ENCODE data around the gene GAL3ST1. TPM values are rescaled to one million over a fixed set of nuclear protein-coding genes. Genes with fewer than 3 reads are reported as not detected.

GAL3ST1 gene
- total RNA-seq, 1 donor from 2014 or later = not detected

GRCh38 chr22:30538280-30538679 is 36.2 kb downstream of the GAL3ST1 start:
- DNase-seq (ENCODE audit: extremely low read depth, low read depth, low spot score) = no peak

- no peak for DNase-seq (ENCODE audit: extremely low read depth, low read depth, low spot score)
Measured at GRCh38 chr22:30537083-30537731, 37.3 kb downstream of the GAL3ST1 start.

- DNase-seq (ENCODE audit: extremely low read depth, low read depth, low spot score) = no peak
Measured at GRCh38 chr22:30535182-30535581, 39.3 kb downstream of the GAL3ST1 start.

DNA sequence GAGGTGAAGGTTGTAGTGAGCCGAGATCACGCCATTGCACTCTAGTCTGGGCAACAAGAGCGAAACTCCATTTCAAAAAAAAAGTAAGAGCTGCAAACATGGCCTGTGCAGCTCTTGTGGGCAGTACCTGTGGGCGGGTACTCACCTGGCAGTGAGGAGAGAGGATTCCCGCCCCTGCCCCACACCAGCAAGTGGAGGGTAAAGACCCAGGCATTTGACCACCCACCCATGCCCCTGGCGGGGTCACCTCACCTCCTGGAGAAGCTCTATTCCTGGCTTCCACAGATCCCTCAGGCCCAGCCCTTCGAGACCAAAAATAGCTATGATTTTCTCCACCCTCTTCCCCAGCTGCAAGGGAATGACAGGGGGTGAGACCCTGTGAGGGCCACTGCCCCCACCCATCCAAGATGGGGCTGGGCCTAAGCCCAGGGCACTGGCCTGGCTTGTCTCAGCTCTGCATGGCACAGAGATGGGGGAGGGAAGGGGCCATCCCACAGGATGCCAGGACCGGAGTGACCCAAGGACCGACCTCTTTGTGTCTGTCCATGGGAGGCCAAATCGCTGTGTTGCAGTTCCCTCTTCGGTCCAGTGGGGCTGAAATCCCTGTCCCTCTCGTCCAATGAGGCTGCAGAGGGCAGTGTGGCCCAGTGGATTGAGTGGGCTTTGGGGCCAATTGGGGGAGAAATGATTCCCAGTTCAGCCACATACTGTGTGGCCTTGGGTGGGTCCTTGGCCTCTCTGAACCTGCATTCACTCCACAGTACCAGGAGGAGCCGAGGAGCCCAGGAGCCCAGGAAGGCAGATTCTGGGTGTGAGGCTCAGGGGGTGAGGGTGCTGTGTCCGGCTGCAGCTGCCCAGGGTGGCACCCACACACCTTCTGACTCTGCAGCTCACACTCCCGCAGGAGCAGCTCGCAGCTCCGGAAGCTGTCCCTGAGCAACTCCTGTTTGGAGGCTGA is 42.5 kb downstream of the GAL3ST1 start:
- DNase-seq (ENCODE audit: extremely low read depth, low read depth, low spot score) = no peak

DNA sequence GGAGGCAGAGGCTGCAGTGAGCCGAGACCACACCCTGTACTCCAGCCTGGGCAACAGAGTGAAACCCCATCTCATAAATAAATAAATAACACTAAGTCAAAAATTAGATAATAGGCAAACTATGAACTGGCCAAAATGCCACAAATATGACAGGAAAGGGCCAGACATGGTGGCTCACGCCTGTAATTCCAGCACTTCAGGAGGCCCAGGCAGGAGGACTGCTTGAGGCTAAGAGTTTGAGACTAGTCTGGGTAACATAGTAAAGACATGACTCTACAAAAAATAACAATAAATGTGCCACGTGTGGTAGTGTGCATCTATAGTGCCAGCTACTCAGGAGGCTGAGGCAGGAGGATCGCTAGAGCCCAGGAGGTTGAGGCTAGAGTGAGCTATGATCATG is 47.8 kb downstream of the GAL3ST1 start:
- DNase-seq (ENCODE audit: extremely low read depth, low read depth, low spot score) = no peak

DNA sequence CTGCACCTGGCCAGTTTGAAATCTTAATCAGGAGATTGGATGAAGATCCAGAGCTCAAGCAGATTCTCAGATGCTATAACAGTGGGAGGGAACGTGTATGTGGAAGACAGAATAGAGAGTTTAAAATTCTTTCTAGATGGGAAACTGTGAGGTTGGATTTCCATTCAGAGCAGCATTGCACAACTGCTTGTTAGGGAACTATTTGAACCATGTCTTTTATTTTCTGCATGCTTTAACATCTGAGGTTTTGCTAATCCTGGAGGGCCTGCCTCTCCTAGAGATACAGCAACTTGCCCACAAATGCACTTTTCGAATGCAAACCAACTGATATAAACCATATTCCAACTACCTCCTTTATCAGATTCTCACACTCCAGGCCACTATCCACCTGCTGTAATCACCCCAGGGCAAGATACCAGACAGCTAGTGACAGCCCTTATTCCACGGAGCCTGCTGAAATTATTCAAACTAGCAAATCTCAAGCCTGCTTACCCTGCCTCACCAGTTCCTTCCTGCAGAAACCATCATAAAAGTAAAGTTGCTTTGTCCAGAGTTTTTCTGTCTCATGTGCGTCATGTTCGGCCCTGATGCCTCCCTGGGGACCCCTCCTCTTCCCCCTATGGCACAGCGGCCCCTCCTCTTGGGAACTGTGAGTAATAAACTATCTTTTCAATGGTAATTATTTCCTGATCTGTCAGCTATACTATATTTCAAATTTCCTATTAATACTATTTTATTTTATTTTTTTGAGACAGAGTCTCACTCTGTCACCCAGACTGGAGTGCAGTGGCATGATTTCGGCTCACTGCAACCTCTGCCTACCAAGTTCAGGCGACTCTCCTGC is 50.6 kb downstream of the GAL3ST1 start:
- no peak for DNase-seq (ENCODE audit: extremely low read depth, low read depth, low spot score)

DNA sequence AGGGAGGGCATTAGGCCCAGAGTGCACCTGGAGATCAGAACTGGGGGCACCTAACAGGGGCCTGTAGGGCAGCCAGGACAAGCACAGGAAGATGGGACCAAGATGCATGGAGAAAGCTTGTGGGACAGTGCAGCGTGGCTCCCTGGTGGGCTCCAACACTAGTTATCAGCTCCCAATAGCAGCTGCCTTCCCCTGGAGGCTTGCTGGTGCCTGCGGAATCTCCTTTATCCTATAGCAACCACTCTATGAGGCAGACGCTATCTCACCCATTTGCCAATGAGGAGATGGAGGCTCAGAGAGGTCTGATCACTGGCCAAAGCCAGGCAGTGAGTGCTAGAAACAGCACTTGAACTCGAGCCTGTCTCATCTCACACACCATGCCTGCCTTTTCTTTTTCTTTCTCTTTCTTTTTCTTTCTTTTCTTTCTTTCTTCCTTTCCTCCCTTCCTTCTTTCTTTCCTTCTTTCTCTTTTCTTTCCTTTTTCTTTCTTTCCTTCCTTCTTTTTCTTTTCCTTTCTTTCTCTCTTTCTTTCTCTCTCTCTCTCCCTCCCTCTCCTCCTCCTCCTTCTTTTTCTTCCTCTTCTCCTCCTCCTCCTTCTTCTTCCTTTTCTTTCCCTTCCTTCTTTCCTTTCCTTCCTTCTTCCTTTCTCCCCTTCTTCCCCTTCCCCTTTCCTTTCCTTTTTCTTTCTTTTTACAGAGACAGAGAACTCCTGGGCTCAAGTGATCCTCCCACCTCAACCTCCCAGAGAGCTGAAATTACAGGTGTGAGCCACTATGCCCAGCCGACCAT is 52.9 kb downstream of the GAL3ST1 start:
- no peak for DNase-seq (ENCODE audit: extremely low read depth, low read depth, low spot score)

- no peak for DNase-seq (ENCODE audit: extremely low read depth, low read depth, low spot score)
Measured at GRCh38 chr22:30519842-30520425, 54.5 kb downstream of the GAL3ST1 start.

DNA sequence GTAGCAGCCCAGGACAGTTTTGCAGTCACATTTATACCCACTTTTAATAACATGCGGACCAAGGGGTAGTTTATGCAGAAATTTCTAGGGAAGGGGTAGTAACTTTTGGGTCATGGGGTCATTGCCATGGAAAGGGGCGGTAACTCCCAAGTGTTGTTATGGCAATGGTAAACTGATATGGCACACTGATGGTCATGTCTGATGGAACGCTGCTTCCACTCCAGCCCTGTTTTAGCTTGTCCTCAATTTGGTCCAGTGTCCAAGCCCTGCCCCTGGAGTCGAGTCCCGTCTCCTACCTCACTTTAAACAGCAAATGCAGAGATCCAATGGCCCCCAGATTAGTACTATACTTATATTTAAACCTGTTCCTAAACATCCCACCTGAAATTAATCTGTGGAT is 57.7 kb downstream of the GAL3ST1 start:
- no peak for DNase-seq (ENCODE audit: extremely low read depth, low read depth, low spot score)

DNA sequence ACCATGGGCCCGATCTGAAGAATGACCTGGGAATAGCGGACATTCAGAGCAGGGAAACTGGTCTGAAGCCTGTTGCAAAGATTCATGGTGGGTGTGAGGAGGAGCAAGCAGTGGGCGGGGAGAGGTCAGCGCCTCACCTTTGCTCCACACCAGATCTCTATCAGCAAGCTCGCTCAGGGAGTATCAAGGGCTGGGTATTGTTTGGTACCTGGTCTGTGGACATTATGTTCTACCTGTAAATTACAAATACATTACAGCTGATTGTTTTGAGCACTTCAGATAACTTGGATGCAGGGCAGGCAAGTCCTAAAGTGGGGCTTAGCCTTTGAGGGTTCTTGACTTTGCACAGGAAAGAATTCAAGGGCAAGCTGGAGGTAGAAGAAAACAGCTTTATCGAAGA is 58.2 kb downstream of the GAL3ST1 start:
- DNase-seq (ENCODE audit: extremely low read depth, low read depth, low spot score) = no peak

GRCh38 chr22:30514252-30514651 is 60.2 kb downstream of the GAL3ST1 start:
- no peak for DNase-seq (ENCODE audit: extremely low read depth, low read depth, low spot score)

GRCh38 chr22:30513462-30513861 is 61.0 kb downstream of the GAL3ST1 start:
- DNase-seq (ENCODE audit: extremely low read depth, low read depth, low spot score) = no peak

DNA sequence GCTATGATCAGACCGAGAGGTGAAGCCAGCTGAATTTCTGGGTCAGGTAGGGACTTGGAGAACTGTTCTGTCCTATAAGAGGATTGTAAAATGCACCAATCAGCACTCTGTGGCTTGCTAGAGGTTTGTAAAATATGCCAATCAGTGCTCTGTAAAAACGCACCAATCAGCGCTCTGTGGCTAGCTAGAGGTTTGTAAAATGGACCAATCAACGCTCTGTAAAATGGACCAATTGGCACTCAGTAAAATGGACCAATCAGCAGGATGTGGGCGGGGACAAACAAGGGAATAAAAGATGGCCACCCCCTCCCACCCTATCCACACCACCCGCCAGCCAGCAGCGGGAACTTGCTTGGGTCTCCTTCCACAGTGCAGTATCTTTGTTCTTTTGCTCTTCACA is 62.6 kb downstream of the GAL3ST1 start:
- DNase-seq (ENCODE audit: extremely low read depth, low read depth, low spot score) = no peak

DNA sequence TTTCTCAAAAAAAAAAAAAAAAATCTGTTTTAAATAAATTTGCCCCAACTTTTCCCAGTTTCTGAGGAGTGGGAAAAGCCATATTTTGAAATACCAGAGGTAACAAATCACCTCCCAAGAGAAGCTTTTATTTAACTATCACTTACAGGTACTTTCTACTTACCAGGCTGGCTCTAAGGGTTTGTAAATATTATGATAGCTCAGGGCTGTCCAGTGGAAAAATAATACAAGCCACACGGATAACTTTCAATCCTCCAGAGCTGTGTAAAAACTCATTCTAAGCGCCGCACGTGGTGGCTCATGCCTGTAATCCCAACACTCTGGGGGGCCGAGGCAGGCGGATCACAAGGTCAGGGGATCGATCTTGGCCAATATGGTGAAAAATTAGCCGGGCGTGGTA is 63.4 kb downstream of the GAL3ST1 start:
- no peak for DNase-seq (ENCODE audit: extremely low read depth, low read depth, low spot score)

DNA sequence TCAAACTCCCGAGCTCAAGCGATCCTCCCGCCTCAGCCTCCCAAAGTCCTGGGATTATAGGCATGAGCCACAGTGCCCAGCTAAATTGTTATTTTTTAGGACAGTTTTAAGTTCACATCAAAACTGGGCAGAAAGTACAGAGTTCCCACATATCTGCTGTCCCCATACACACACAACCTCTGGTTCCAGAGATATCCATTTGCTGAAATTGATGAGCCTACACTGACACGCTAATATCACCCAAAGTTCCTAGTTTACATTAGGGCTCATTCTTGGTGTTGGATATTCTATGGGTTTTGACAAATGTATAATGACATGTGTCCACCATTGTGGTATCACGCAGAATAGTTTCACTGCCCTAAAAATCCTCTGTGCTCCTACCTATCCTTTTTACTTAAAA is 66.2 kb downstream of the GAL3ST1 start:
- no peak for DNase-seq (ENCODE audit: extremely low read depth, low read depth, low spot score)

DNA sequence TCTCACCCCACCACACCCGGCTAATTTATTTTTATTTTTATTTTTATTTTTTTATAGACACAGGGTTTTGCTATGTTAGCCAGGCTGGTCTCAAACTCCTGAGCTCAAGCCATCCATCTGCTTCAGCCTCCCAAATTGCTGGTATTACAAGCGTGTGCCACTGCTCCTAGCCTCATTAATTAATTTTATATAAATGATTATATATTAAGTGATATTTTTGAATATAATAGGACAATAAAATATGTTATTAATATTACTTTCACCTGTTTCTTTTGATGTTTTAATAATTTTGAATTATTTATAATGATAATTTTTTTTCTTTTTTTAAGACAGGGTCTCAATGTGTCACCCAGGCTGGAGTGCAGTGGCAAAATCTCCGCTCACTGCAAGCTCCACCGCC is 66.8 kb downstream of the GAL3ST1 start:
- no peak for DNase-seq (ENCODE audit: extremely low read depth, low read depth, low spot score)

GRCh38 chr22:30506507-30506968 is 67.9 kb downstream of the GAL3ST1 start:
- no peak for DNase-seq (ENCODE audit: extremely low read depth, low read depth, low spot score)
